Measurements from ENCODE around the gene PTPRH.

Gene PTPRH

DNA sequence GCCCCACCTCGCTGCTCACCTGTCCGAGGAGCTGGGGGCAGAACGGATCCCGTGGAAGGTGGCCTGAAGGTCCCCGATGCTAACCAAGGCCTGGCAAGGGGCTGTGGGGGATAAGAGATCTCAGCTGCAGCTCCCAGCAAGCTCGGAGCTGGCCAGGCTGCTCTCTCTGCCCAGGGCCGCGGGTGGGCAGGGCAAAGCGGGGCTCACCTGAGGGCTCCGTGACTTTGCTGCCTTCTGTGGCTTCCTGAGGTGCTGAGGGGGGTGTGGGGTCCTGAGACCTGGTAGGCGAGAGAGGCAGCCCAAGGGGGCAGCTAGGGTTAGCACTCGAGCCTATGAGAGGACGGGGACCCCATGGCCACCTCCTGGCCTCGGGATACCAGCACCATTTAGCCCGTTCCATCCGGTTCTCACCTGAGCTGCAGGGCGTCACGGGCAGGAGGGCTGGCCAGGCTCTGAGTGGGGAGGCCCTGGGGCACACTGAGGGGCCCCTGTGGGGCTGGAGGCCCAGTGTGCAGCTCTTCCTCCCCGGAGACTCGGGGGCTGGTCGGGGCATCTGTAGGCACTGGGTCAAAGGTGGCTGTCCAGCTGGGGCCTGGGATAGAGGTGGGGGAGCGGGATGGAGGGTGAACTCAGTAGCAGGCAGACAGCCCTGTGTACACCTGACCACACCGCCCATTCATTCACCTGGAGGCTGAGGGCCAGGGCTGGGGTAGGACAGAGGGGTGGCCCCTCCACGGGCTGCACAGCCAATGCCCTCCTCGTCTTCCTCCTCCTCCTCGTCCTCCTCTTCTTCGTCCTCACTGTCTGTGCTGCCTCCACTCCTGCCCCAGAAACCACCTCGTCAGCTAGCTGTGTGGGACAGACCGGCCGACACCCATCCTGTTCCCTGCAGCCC, 22.3 kb upstream of the PTPRH start:
- peak overlapping the region; percentile 97 for H3K27ac Mint-ChIP-seq

DNA sequence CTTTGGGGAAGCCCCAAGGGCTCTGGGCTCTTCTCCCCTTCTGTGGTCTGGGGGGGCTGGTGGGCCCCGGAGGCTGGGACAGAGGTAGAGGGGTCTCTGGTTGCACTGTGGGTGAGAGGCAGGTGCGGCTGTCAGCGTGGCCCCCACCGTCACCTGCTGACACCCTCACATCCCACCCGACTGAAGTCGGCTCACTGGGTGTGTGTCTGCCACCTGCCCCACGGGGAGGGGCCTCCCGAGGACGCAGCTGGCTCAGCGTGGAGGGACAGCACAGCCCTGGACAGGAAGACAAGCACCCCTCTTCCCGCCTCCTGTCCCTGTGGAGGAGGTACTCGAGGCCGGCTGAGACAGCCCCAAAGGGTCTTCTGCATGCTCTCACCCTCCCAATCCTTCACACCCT, 21.5 kb upstream of the PTPRH start:
- Mint-ChIP-seq H3K9me3 (no peaks in the 10 kb centered on the region), H3K27ac (no peak overlapping the region), H3K36me3 (ENCODE audit: low read depth) (peaks cover 41% of the 10 kb centered on the region), H3K4me3 (no peak overlapping the region), H3K4me1 (peaks cover 16% of the 10 kb centered on the region), H3K27me3 (ENCODE audit: low read depth, poor library complexity) (no peaks in the 10 kb centered on the region)
- TF ChIP-seq, protein P1, sequence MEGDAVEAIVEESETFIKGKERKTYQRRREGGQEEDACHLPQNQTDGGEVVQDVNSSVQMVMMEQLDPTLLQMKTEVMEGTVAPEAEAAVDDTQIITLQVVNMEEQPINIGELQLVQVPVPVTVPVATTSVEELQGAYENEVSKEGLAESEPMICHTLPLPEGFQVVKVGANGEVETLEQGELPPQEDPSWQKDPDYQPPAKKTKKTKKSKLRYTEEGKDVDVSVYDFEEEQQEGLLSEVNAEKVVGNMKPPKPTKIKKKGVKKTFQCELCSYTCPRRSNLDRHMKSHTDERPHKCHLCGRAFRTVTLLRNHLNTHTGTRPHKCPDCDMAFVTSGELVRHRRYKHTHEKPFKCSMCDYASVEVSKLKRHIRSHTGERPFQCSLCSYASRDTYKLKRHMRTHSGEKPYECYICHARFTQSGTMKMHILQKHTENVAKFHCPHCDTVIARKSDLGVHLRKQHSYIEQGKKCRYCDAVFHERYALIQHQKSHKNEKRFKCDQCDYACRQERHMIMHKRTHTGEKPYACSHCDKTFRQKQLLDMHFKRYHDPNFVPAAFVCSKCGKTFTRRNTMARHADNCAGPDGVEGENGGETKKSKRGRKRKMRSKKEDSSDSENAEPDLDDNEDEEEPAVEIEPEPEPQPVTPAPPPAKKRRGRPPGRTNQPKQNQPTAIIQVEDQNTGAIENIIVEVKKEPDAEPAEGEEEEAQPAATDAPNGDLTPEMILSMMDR (IDR thresholded peaks at IDR 0.05): no peak
- DNase-seq: no peak

More for the DNA sequence above, 22.3 kb upstream of the PTPRH start:
- TF ChIP-seq, protein P1 (IDR thresholded peaks at IDR 0.05): no peak
- DNase-seq: no peak
- no peaks in the 10 kb centered on the region for H3K9me3 Mint-ChIP-seq
- peaks cover 43% of the 10 kb centered on the region for H3K36me3 Mint-ChIP-seq (ENCODE audit: low read depth)
- H3K4me1 Mint-ChIP-seq: peaks cover 16% of the 10 kb centered on the region
- H3K27me3 Mint-ChIP-seq (ENCODE audit: low read depth, poor library complexity): no peaks in the 10 kb centered on the region
- no peak overlapping the region for H3K4me3 Mint-ChIP-seq

DNA sequence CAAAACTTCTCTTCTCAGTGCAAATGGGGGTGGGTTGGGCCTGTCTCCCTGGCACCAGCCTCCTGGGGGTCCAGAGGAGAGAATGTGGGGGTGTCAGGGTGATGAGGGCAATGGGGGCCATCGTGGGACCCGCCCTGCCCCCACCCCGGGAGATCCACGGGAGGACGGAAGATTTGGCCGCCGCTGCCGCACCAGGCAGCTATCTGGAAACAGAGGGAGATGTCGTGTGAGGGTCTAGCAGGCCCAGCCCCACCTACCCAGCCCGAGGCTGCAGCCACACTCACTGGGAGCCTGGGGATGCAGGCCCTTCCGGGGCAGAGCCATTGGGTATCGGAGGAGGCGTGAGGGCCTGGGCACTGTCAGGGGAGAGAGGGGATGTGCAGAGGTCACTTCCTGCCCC, 21.0 kb upstream of the PTPRH start:
- Mint-ChIP-seq H3K4me1 (peaks cover 16% of the 10 kb centered on the region), H3K36me3 (ENCODE audit: low read depth) (peaks cover 40% of the 10 kb centered on the region), H3K9me3 (no peaks in the 10 kb centered on the region), H3K4me3 (no peak overlapping the region), H3K27ac (no peak overlapping the region), H3K27me3 (ENCODE audit: low read depth, poor library complexity) (peaks cover 4% of the 10 kb centered on the region)
- no peak for DNase-seq
- TF ChIP-seq, protein P1 (IDR thresholded peaks at IDR 0.05): no peak

DNA sequence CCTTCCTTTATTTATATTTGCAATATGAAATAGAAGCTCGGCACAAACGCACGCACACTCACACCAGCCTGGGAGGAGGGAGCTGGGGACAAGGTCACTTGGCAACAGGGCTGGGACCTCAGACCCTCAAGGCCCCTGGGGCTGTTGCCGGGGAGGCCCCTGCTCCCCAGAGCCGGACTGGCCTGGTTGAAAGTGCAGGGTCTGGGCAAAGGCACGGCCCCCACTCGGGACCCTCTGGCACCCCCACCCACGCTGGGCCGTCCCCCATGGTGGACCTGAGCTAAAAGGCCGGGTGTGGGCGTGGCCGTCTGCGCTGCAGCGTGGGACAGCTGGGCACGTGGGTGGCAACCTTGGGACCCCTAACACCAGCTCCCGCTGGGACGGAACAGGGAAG, 20.5 kb upstream of the PTPRH start:
- peaks cover 5% of the 10 kb centered on the region for H3K27me3 Mint-ChIP-seq (ENCODE audit: low read depth, poor library complexity)

DNA sequence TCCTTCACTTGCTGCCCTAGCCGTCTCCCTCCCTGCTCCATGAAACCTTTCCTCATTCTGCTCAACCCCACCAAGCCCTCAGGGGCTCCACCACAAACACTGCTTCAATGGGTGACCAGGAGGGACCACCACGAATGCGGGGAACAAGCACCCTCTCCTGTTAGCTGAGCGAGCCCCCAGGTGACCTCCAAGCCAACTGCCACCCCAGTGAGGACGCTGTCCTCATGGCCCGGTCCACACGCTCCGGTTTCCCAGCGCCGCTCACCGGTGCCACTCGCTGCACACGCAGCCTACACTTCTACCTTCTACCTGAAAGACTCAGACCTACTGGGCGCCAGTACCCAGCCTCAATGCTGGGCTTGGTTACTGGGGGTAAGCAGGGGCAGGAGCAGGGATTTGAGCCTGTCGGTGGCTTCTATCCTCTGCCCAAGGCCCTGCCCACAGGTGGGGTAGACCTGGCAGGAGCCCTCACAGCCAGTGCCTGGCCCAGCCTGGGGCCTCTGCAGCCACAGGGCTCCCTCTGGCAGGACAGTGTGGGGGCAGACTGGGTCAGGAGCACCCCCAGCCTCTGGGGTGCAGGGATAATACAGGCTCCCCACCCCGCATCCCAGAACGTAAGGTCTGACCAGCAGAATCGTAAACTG, 20.0 kb upstream of the PTPRH start:
- TF ChIP-seq, protein P1 (IDR thresholded peaks at IDR 0.05): no peak
- DNase-seq: no peak
- Mint-ChIP-seq H3K4me1 (peaks cover 16% of the 10 kb centered on the region), H3K27ac (no peak overlapping the region), H3K4me3 (no peak overlapping the region), H3K27me3 (ENCODE audit: low read depth, poor library complexity) (peaks cover 5% of the 10 kb centered on the region), H3K9me3 (no peaks in the 10 kb centered on the region), H3K36me3 (ENCODE audit: low read depth) (peaks cover 30% of the 10 kb centered on the region)

More for the DNA sequence above, 20.5 kb upstream of the PTPRH start:
- Mint-ChIP-seq H3K36me3 (ENCODE audit: low read depth) (peaks cover 35% of the 10 kb centered on the region), H3K27ac (no peak overlapping the region), H3K4me3 (no peak overlapping the region), H3K4me1 (peaks cover 16% of the 10 kb centered on the region), H3K9me3 (no peaks in the 10 kb centered on the region)
- TF ChIP-seq, protein P1 (IDR thresholded peaks at IDR 0.05): no peak
- no peak for DNase-seq
